Activated B cell treated with CpG ODN at 0.5 μM for 24 hours (primary cell): ENCODE measurements around the gene KIT. TPM values are rescaled to one million over a fixed set of nuclear protein-coding genes. Genes with fewer than 3 reads are reported as not detected.

Source experiments
- ATAC-seq: fragments of 200-7000 bp; cut with Tn5 transposase; one replicate; pipeline ENCODE4 v1.10.0; 2021; ENCODE audit warnings: low read depth, mild to moderate bottlenecking, moderate library complexity
- CTCF ChIA-PET: fragments of 350-600 bp; sonication (Branson Sonifier 250); formaldehyde crosslinking; loops from one replicate; lab custom pipeline; 2021; ENCODE audit warnings: antibody characterized with exemption; lab: Charles Lee
- POLR2A ChIA-PET: fragments of 350-600 bp; sonication (Branson Sonifier 250); formaldehyde crosslinking; loops from one replicate; lab custom pipeline; 2021; ENCODE audit warnings: antibody characterized with exemption; lab: Charles Lee
- DNase-seq: peaks from one replicate; pipeline ENCODE4 v3.0.0; 2022
- H3K27ac Mint-ChIP-seq: one replicate; pipeline ENCODE4 v1.8.0; 2020; ENCODE audit warnings: mixed read lengths
- H3K27me3 Mint-ChIP-seq: one replicate; pipeline ENCODE4 v1.8.0; 2021; ENCODE audit warnings: mixed read lengths
- H3K36me3 Mint-ChIP-seq: one replicate; pipeline ENCODE4 v1.8.0; 2021; ENCODE audit warnings: low read depth, mixed read lengths
- H3K4me1 Mint-ChIP-seq: one replicate; pipeline ENCODE4 v1.8.0; 2021; ENCODE audit warnings: mixed read lengths
- H3K4me3 Mint-ChIP-seq: one replicate; pipeline ENCODE4 v1.8.0; 2020; ENCODE audit warnings: mild to moderate bottlenecking, mixed read lengths
- H3K9me3 Mint-ChIP-seq: one replicate; pipeline ENCODE4 v1.8.0; 2020; ENCODE audit warnings: mixed read lengths
- CTCF ChIP-seq: fragments of 200-600 bp; IDR thresholded peaks from one replicate; pipeline ENCODE4 v1.8.0; 2022; ENCODE audit warnings: antibody characterized with exemption, mild to moderate bottlenecking
- intact Hi-C: fragments of 100-400 bp; cut with micrococcal nuclease; formaldehyde crosslinking; loops from one replicate; pipeline ENCODE4 v1.15.1; 2024
- total RNA-seq: library from RNA; stranded (reverse); gene quantifications from 2 replicates; pipeline ENCODE4 v1.2.3, GENCODE V29; 2022

The KIT gene
- total RNA-seq, 1 donor from 2014 or later, result not detected

GRCh38 chr4:54695788-54696187, 38.0 kb downstream of the KIT start:
- Mint-ChIP-seq H3K36me3 (no peaks in the 10 kb centered on the region), H3K27me3 (peaks cover 14% of the 10 kb centered on the region), H3K9me3 (no peaks in the 10 kb centered on the region), H3K4me3 (no peak overlapping the region), H3K27ac (no peak overlapping the region), H3K4me1 (peaks cover 3% of the 10 kb centered on the region)
- DNase-seq, result no peak
- ChIA-PET CTCF (no interaction called here), POLR2A (no interaction called here)
- TF ChIP-seq CTCF, result no peak
- intact Hi-C loops, result no loop called here
- no peak for ATAC-seq

- CTCF ChIA-PET, result no interaction called here
- Mint-ChIP-seq H3K27ac (no peak overlapping the region), H3K4me1 (peaks cover 3% of the 10 kb centered on the region), H3K36me3 (no peaks in the 10 kb centered on the region), H3K4me3 (no peak overlapping the region), H3K9me3 (no peaks in the 10 kb centered on the region), H3K27me3 (peaks cover 15% of the 10 kb centered on the region)
- no peak for DNase-seq
- ATAC-seq, result no peak
- no peak for TF ChIP-seq CTCF
- intact Hi-C loops, result no loop called here
- POLR2A ChIA-PET, result no interaction called here
These were observed 38.9 kb downstream of the KIT start for GRCh38 chr4:54696649-54697048.

- H3K4me3 Mint-ChIP-seq, result no peak overlapping the region
- TF ChIP-seq CTCF, result no peak
- H3K27ac Mint-ChIP-seq, result no peak overlapping the region
- H3K36me3 Mint-ChIP-seq, result no peaks in the 10 kb centered on the region
- ChIA-PET CTCF (no interaction called here), POLR2A (no interaction called here)
- H3K9me3 Mint-ChIP-seq, result no peaks in the 10 kb centered on the region
- intact Hi-C loops, result no loop called here
- ATAC-seq (no peak), DNase-seq (no peak)
- peaks cover 5% of the 10 kb centered on the region for H3K27me3 Mint-ChIP-seq
- no peaks in the 10 kb centered on the region for H3K4me1 Mint-ChIP-seq
These were observed 43.2 kb downstream of the KIT start for GRCh38 chr4:54700986-54701385.

- no peaks in the 10 kb centered on the region for H3K4me1 Mint-ChIP-seq
- intact Hi-C loops, result no loop called here
- no peak overlapping the region for H3K27ac Mint-ChIP-seq
- peaks cover 10% of the 10 kb centered on the region for H3K27me3 Mint-ChIP-seq
- TF ChIP-seq CTCF, result no peak
- CTCF ChIA-PET, result no interaction called here
- POLR2A ChIA-PET, result no interaction called here
- no peaks in the 10 kb centered on the region for H3K36me3 Mint-ChIP-seq
- H3K9me3 Mint-ChIP-seq, result no peaks in the 10 kb centered on the region
- DNase-seq, result no peak
- no peak overlapping the region for H3K4me3 Mint-ChIP-seq
- no peak for ATAC-seq
These were observed 45.4 kb downstream of the KIT start for GRCh38 chr4:54703182-54703581.

- ATAC-seq (no peak), DNase-seq (no peak)
- TF ChIP-seq CTCF, result no peak
- POLR2A ChIA-PET, result no interaction called here
- H3K27ac Mint-ChIP-seq, result no peak overlapping the region
- no peaks in the 10 kb centered on the region for H3K4me1 Mint-ChIP-seq
- CTCF ChIA-PET, result no interaction called here
- H3K9me3 Mint-ChIP-seq, result no peaks in the 10 kb centered on the region
- no peak overlapping the region for H3K4me3 Mint-ChIP-seq
- H3K27me3 Mint-ChIP-seq, result peaks cover 14% of the 10 kb centered on the region
- no peaks in the 10 kb centered on the region for H3K36me3 Mint-ChIP-seq
- intact Hi-C loops, result no loop called here
These were observed 49.6 kb downstream of the KIT start for GRCh38 chr4:54707406-54707805.
